ENCODE data around the gene NBPF4.
"Not testable (repeated sequence)": the region's sequence is repeated elsewhere in the genome, so short reads cannot be mapped to it uniquely, and the experiment has no call there.

The NBPF4 gene

GRCh38 chr1:108243976-108244375 lies at the start of gene NBPF4:
TSS of gene NBPF4 (minus strand) at chr1:108244076. CDS start at chr1:108243761, 315 bp downstream.
- not testable (repeated sequence) for DNase-seq

- DNase-seq, result not testable (repeated sequence)
Observed at GRCh38 chr1:108282528-108283257, 38.8 kb upstream of the NBPF4 start.

- DNase-seq, result not testable (repeated sequence)
Observed at GRCh38 chr1:108272485-108273327, 28.8 kb upstream of the NBPF4 start.

GRCh38 chr1:108267097-108267496 lies 23.2 kb upstream of the NBPF4 start:
- DNase-seq, result not testable (repeated sequence)

GRCh38 chr1:108261967-108262366 lies 18.1 kb upstream of the NBPF4 start:
- not testable (repeated sequence) for DNase-seq

- DNase-seq, result not testable (repeated sequence)
Observed at GRCh38 chr1:108261519-108261918, 17.6 kb upstream of the NBPF4 start.

- not testable (repeated sequence) for DNase-seq
Observed at GRCh38 chr1:108260578-108261259, 16.8 kb upstream of the NBPF4 start.

- not testable (repeated sequence) for DNase-seq
Observed at GRCh38 chr1:108255426-108255825, 11.6 kb upstream of the NBPF4 start.

GRCh38 chr1:108239426-108239825 lies 4.5 kb downstream of the NBPF4 start:
- DNase-seq, result not testable (repeated sequence)

GRCh38 chr1:108235308-108235707 lies 8.6 kb downstream of the NBPF4 start:
- not testable (repeated sequence) for DNase-seq

GRCh38 chr1:108232183-108232582 lies 11.7 kb downstream of the NBPF4 start:
- DNase-seq, result not testable (repeated sequence)

GRCh38 chr1:108229976-108230375 lies 13.9 kb downstream of the NBPF4 start:
- DNase-seq, result not testable (repeated sequence)

GRCh38 chr1:108227772-108228171 lies 16.1 kb downstream of the NBPF4 start:
- DNase-seq, result not testable (repeated sequence)

- DNase-seq, result not testable (repeated sequence)
Observed at GRCh38 chr1:108226855-108227254, 17.0 kb downstream of the NBPF4 start.

GRCh38 chr1:108223226-108223625 lies 20.6 kb downstream of the NBPF4 start:
- DNase-seq, result not testable (repeated sequence)

GRCh38 chr1:108217515-108218174 lies 26.2 kb downstream of the NBPF4 start:
- DNase-seq, result not testable (repeated sequence)

GRCh38 chr1:108217007-108217406 lies 26.9 kb downstream of the NBPF4 start:
- not testable (repeated sequence) for DNase-seq

GRCh38 chr1:108216028-108216890 lies 27.6 kb downstream of the NBPF4 start:
- not testable (repeated sequence) for DNase-seq

GRCh38 chr1:108214641-108215465 lies 29.0 kb downstream of the NBPF4 start:
- not testable (repeated sequence) for DNase-seq

- no peak for DNase-seq
Observed at GRCh38 chr1:108211014-108211413, 32.9 kb downstream of the NBPF4 start.

All from activated CD4-positive, CD25-positive, alpha-beta regulatory T cell treated with anti-CD3 and anti-CD28 coated beads, Interleukin-2, amount 50 U/mL, for 72 hours (primary cell).